Neutrophil (primary cell): ENCODE results near the gene ESYT3.
"Not testable (repeated sequence)": the region's sequence is repeated elsewhere in the genome, so short reads cannot be mapped to it uniquely, and the experiment has no call there.

Source experiments
- H3K27ac ChIP-seq: fragments of 200-600 bp; sonication (generic); 2 replicates; pipeline ENCODE4 v1.5.1; 2016; ENCODE audit warnings: mild to moderate bottlenecking, moderate library complexity
- H3K27me3 ChIP-seq: fragments of 200-600 bp; sonication (generic); 2 replicates; pipeline ENCODE4 v1.6.0; 2016; ENCODE audit warnings: mild to moderate bottlenecking
- H3K36me3 ChIP-seq: fragments of 200-600 bp; sonication (generic); 2 replicates; pipeline ENCODE4 v1.5.1; 2017
- H3K4me1 ChIP-seq, 2 experiments: fragments of 200-600 bp in 1 of 2; sonication (generic) in 1 of 2; 1 replicate in 1 of 2; 2 replicates in 1 of 2; pipeline versions ENCODE4 v1.5.1 to v1.6.1; 2013 to 2016; ENCODE audit warnings: low read depth in 1 of 2, low read length in 1 of 2, mild to moderate bottlenecking in 1 of 2, moderate library complexity in 1 of 2; ENCODE audit not compliant: control insufficient read depth in 1 of 2, insufficient read depth in 1 of 2
- H3K4me3 ChIP-seq, 2 experiments: fragments of 200-600 bp in 1 of 2; sonication (generic) in 1 of 2; 1 replicate in 1 of 2; 2 replicates in 1 of 2; pipeline ENCODE4 v1.5.1; 2013 to 2016; ENCODE audit warnings: low read depth in 1 of 2, low read length in 1 of 2, mild to moderate bottlenecking in 1 of 2, moderate library complexity in 1 of 2
- H3K9me3 ChIP-seq: fragments of 200-600 bp; sonication (generic); 2 replicates; pipeline ENCODE4 v1.5.1; 2016
- CTCF ChIP-seq: fragments of 200-600 bp; sonication (generic); IDR thresholded peaks from 2 replicates; pipeline ENCODE4 v1.5.1; 2016; ENCODE audit warnings: antibody characterized with exemption

The ESYT3 gene

GRCh38 chr3:138492980-138493675 is 58.7 kb downstream of the ESYT3 start:
- Histone ChIP-seq H3K36me3 (no peaks in the 10 kb centered on the region), H3K4me1 (no peaks in the 10 kb centered on the region), H3K4me3 (no peak overlapping the region), H3K9me3 (no peaks in the 10 kb centered on the region), H3K27ac (no peak overlapping the region), H3K27me3 (no peaks in the 10 kb centered on the region)
- TF ChIP-seq CTCF = no peak

GRCh38 chr3:138493804-138494606 is 59.6 kb downstream of the ESYT3 start:
- Histone ChIP-seq H3K27me3 (no peaks in the 10 kb centered on the region), H3K9me3 (no peaks in the 10 kb centered on the region), H3K36me3 (no peaks in the 10 kb centered on the region), H3K27ac (no peak overlapping the region), H3K4me3 (no peak overlapping the region), H3K4me1 (no peaks in the 10 kb centered on the region)
- no peak for TF ChIP-seq CTCF

GRCh38 chr3:138494607-138494929 is 60.2 kb downstream of the ESYT3 start:
- no peak overlapping the region for H3K27ac ChIP-seq
- no peaks in the 10 kb centered on the region for H3K27me3 ChIP-seq
- H3K4me1 ChIP-seq = no peaks in the 10 kb centered on the region
- no peaks in the 10 kb centered on the region for H3K36me3 ChIP-seq
- TF ChIP-seq CTCF = no peak
- no peak overlapping the region for H3K4me3 ChIP-seq
- H3K9me3 ChIP-seq = no peaks in the 10 kb centered on the region

GRCh38 chr3:138495638-138496037 is 61.2 kb downstream of the ESYT3 start:
- H3K4me1 ChIP-seq, H3K27ac ChIP-seq, H3K4me3 ChIP-seq, H3K36me3 ChIP-seq, H3K9me3 ChIP-seq, H3K27me3 ChIP-seq: not testable (repeated sequence)

GRCh38 chr3:138496436-138496835 is 62.0 kb downstream of the ESYT3 start:
- no peaks in the 10 kb centered on the region for H3K36me3 ChIP-seq

More at GRCh38 chr3:138496436-138496835, 62.0 kb downstream of the ESYT3 start:
- no peak overlapping the region for H3K27ac ChIP-seq
- TF ChIP-seq CTCF = no peak
- H3K27me3 ChIP-seq = no peaks in the 10 kb centered on the region
- H3K4me3 ChIP-seq = no peak overlapping the region
- H3K4me1 ChIP-seq = no peaks in the 10 kb centered on the region
- no peaks in the 10 kb centered on the region for H3K9me3 ChIP-seq
